IgD-negative memory B cell (primary cell): Measurements from ENCODE around the gene MRAS. TPM values are rescaled to one million over a fixed set of nuclear protein-coding genes. Genes with fewer than 3 reads are reported as not detected.

ENCODE experiments used
- polyA plus RNA-seq: library from polyadenylated mRNA; unstranded; fragments of 300-500 nt; fragmentation: Illumina TruSeq; gene quantifications from one replicate; pipeline ENCODE4 v1.2.3, GENCODE V29; 2021

Gene MRAS
- polyA plus RNA-seq, 1 donor from 2014 or later: not detected

Other genes starting within 250 kb of the MRAS start
- gene DZIP1L, start 233.0 kb upstream of the MRAS start, polyA plus RNA-seq: not detected
- not detected for gene A4GNT, start 216.2 kb upstream of the MRAS start, polyA plus RNA-seq
- gene DBR1, start 173.7 kb upstream of the MRAS start, polyA plus RNA-seq: 12.9 TPM
- 42.6 TPM for gene ARMC8, start 161.3 kb upstream of the MRAS start, polyA plus RNA-seq
- gene NME9, start 18.7 kb upstream of the MRAS start, polyA plus RNA-seq: 0.29 TPM
- gene ESYT3, start 86.0 kb downstream of the MRAS start, polyA plus RNA-seq: 0.05 TPM
- gene CEP70, start 245.7 kb downstream of the MRAS start, polyA plus RNA-seq: 6.1 TPM